Stimulated activated CD4-positive, alpha-beta T cell treated with anti-CD3 and anti-CD28 coated beads, Interleukin-4, amount 100 ng/mL, for 48 hours (primary cell): ENCODE data around the gene NPRL2.
A peak's percentile ranks its signal among the peaks of the same experiment; 100 is the strongest.

Experiments used
- DNase-seq, 2 donors: peaks; one replicate each; pipeline ENCODE4 v3.0.0-alpha.2; 2020; ENCODE audit warnings: low read depth in 2 of 2

The NPRL2 gene

DNA sequence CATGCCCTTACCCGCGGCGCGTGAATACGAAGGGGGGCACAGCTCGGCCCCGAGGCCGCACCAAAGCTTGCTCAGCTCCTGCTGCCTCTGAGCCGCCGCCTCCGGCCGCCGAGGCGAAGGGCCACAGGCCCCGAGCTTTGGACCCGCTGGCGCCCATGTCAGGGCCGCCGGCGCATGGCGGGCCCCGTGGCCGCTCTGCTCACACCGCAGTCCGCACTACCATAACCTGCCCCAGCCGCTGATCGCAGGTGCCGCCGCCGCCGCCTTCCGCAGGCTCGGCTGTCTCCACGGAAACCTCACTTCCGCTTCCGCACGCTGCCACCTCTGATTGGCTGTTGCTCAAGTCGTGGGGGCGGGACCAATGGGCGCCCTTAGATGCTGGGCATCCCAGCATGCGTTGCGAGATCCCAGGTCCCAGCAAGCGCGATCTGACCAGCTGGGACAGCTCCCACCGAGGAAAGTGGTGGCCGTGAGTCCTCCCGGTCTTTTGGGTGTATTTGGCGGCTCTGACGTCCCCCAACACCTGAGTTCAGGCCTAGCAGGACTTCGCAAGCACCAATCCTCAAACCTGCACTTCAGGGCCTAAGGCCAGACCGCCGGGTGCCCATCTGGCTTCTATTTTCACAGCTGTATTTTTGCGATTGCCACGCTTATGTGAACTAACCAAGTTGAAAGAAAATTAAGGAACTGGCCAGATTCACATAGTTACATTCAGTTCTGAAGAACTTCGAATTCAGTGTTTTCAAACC, 22.5 kb downstream of the NPRL2 start, which contains the start of gene TUSC2:
TSS of gene TUSC2 (minus strand) at position 281 of the 749 bp plus-strand sequence. CDS start at position 157, 124 bp downstream.
- DNase-seq: peak; percentile 93 to 94

GRCh38 chr3:50327129-50327528, 23.4 kb downstream of the NPRL2 start:
- DNase-seq: no peak

DNA sequence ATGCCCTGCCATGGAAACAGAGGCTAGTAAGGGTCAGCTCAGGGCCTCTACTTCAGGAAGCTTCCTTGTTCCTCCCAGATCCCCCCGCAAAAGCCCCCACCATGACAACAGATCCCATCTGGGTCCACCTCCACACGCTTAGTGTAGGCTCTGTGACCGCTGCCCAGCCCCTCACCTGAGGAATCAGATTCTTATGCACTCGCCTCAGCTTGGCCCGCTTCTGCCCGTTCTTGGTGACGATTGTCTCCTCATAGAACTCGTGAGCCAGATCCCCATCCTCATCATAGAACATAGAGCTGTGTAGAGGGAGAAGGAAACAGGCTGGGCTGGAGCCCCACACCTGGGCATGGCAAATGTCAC, 24.4 kb downstream of the NPRL2 start:
- DNase-seq: no peak

GRCh38 chr3:50325497-50326181, 24.9 kb downstream of the NPRL2 start:
- DNase-seq: no peak

DNA sequence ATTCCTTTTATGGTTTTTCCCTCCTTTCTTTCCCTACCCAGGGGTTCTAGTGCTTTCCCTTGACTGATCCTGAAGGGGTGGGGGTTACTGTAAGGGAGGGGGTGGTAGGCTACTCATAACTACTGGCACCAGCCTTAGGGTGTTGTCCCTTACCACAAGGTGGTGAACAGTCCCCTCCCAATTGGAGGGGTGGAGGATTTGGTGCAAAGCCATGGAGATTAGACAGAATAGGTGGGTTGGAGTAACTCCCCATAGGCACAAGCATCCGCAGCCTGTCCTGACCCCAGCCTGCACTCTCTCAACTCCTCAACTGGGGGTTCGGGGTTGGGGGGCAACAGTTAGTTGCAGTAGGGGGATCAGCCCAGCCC, 25.5 kb downstream of the NPRL2 start:
- no peak for DNase-seq

- peak; percentile 52 to 57 for DNase-seq
These were observed 26.0 kb downstream of the NPRL2 start for GRCh38 chr3:50324351-50325112.

GRCh38 chr3:50323614-50324199, 26.9 kb downstream of the NPRL2 start:
- DNase-seq: no peak

DNA sequence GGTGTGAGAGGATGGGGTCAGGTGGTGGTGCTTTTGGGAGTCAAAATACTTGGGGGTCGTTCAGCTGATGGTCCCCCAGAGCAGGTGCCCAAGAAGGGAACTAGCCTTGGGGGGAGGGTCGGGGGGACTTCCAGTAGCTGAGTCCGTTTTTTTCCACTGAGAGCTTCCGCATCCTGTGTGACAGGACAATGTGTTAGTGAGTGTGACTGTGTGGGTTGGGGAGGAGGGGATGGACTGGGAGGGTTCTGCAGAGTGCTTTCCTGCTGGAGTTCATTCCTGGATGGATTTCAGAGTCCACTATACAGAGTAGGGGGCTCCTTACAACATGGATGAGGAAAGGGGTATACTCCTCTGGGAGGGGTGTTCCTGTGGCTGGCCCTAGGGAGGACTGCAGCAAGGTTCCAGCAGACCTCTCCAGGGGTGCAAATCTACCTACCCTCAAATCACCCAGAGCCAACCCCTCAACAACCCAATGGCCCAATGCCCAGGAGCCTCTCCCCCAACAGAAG, 27.4 kb downstream of the NPRL2 start:
- DNase-seq: no peak

DNA sequence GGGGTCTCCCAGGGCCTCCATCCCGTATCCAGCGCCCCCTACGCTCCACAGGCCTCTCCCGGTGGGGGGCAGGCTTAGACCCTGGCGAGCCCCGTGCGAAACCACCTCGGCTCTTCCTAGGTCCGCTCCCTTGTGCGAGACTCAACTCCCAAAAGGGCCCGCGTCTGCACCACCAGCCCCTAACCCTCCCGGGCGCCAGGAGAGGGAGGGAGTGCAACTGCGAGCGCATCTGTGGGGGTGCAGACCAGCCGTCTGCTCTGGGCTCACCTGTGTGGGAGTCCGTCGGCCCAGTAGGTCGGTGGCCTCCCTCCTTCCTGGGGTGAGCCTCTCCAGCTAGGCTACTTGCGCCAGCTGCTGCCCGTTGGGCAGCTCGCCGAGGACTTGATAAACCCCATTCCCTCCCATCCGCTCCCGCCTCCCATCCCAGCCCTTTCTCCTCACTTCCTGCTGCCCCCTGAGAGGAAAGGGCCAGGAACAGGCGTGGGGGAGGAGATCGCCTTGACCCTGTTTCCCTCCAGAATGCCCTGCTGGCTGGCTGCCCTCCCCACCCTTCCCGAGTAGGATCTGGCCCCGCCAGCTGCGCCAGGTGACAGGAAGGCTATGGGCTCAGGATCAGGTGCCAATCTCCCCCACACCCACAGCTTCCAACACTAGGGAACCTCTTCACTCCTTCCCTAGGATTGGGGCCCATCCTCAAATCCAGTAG, 28.0 kb downstream of the NPRL2 start, which contains the start of gene HYAL2:
TSS of gene HYAL2 (minus strand) at position 360 of the 706 bp plus-strand sequence. CDS start 2,256 bp downstream, outside the sequence.
- DNase-seq: no peak

DNA sequence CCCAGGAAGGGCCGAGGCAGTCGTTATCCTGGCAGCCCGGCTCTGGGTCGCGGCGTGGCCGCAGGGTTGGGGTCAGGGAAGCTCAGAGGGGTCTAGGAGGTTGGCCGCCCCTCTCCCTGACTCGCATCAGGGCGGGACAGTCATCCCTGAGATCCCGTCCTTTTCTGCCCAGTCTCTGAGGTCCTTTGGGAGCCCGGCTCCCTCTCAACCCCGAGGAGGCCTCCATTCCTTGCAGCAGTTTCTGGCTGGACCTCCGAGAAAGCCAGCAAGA, 28.5 kb downstream of the NPRL2 start:
- no peak for DNase-seq

- DNase-seq: peak; percentile 75 to 84
These were observed 29.1 kb downstream of the NPRL2 start for GRCh38 chr3:50321336-50322114.

DNA sequence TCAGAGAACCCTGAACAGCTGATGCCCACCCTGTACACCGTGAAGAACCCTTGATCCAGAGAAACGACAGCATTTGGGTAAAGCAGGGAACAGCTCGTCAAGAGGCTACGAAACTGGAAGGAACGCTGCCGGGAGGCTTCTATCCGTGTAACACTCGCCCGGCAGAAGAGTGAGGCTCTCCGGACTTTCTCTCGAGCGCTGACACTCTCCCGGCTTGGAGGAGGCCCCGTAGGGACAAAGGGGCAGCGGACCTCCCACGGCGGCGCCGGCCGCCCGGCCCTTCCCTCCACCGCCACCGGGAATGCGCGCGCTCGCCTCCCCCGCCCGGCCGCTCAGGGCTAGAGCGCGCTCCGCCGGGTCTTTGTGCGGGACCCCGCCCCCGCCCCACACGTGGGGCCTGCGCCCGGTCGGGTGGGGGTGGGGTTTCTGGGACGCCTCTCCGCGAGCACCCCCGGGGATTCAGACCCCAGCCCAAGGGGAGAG, 29.7 kb downstream of the NPRL2 start:
- peak in 1 of 2 donors; percentile 62 for DNase-seq

- no peak for DNase-seq
These were observed 30.5 kb downstream of the NPRL2 start for GRCh38 chr3:50319894-50320625.

- no peak for DNase-seq
These were observed 31.2 kb downstream of the NPRL2 start for GRCh38 chr3:50319181-50319893.

DNA sequence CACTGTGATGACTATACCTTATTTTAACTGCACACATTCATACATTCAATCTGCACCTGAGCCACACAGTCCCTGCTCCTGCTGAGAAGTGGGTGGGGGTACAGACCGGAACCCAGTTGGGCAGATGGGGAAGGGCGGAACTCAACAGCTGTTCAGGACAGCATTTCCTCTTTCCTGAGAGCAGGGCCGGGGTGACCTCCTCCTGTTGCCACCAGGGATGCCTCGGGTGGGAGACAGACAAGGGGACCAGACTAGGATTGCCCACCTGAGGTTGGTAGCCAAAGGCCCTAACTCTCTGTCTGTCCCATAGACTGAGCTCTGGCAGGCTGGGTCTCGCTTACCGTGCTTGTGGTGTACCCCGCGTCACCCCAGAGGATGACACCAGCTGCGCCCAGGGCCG, 32.0 kb downstream of the NPRL2 start:
- DNase-seq: no peak

DNA sequence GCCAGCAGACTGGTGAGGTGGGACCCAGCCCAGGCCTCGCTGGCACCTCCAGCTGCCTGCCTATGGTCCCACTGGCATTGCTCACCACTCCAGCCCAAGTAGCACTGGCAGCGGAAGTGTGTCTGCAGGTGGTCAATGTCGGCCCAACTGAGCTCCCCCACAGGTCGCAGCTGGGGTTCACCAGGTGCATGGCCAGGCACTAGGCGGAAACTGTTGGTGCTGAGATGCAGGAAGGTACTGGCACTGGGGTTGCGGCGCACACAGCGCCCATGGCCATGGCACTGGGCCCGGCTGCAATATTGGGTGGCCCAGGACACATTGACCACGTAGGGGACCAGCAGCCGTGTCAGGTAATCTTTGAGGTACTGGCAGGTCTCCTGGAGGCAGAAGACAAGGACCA, 32.4 kb downstream of the NPRL2 start:
- no peak for DNase-seq

- DNase-seq: no peak
These were observed 33.3 kb downstream of the NPRL2 start for GRCh38 chr3:50317300-50317699.

- DNase-seq: no peak
These were observed 33.8 kb downstream of the NPRL2 start for GRCh38 chr3:50316657-50317242.

- no peak for DNase-seq
These were observed 35.8 kb downstream of the NPRL2 start for GRCh38 chr3:50314816-50315215.
